Motor neuron (in vitro differentiated cells): ENCODE measurements around the gene ATR. TPM values are rescaled to one million over a fixed set of nuclear protein-coding genes. Genes with fewer than 3 reads are reported as not detected.
"Not testable (repeated sequence)": the region's sequence is repeated elsewhere in the genome, so short reads cannot be mapped to it uniquely, and the experiment has no call there.

Source experiments
- ATAC-seq, 8 experiments: fragments of 200-7000 bp; cut with Tn5 transposase; replicated peaks in 6 of 8; 2 replicates each; pipeline ENCODE4 v1.8.0; 2021; ENCODE audit warnings: mild to moderate bottlenecking in 8 of 8, moderate library complexity in 8 of 8
- H3K27ac ChIP-seq, 2 donors: fragments of 250-450 bp; sonication (Bioruptor Pico); 2 replicates each; pipeline ENCODE4 v1.9.0; 2021; ENCODE audit warnings: antibody characterized with exemption in 2 of 2, mild to moderate bottlenecking in 2 of 2, moderate library complexity in 1 of 2
- H3K4me1 ChIP-seq, 2 donors: fragments of 250-450 bp; sonication (Bioruptor Pico); replicated peaks in 1 of 2; 2 replicates each; pipeline ENCODE4 v1.6.1; 2021; ENCODE audit warnings: antibody characterized with exemption in 2 of 2, mild to moderate bottlenecking in 2 of 2, moderate library complexity in 1 of 2
- H3K4me3 ChIP-seq, 5 donors: fragments of 250-450 bp; sonication (Bioruptor Pico); 2 replicates each; pipeline ENCODE4 v1.9.0; 2021; ENCODE audit warnings: antibody characterized with exemption in 5 of 5, mild to moderate bottlenecking in 5 of 5, moderate library complexity in 4 of 5
- WGBS, 10 experiments: fragments of 450-650 bp; shearing (Covaris generic); methylation state at CpG; one replicate each; pipeline ENCODE4 v1.0.0; 2022; 5-methylcytosine and 5-hydroxymethylcytosine counted together
- in situ Hi-C, 9 experiments: fragments of 400-800 bp; cut with MboI; loops; one replicate each; pipeline ENCODE4 v1.15.0; 2021; ENCODE audit warnings: low sequenced_read_pairs in 9 of 9, low pct_unique_long_range_greater_than_20kb in 2 of 9; ENCODE audit not compliant: unreplicated experiment in 9 of 9
- total RNA-seq, 8 experiments: library from RNA; unstranded; fragments of 300-600 nt; gene quantifications; 2 replicates each; pipeline versions ENCODE4 v1.2.3 to v1.2.4, GENCODE V29; 2022

ATR gene
- total RNA-seq, 8 experiments from 2014 or later, result 16.4 to 46.2 (median 23.4) TPM

- Histone ChIP-seq H3K4me3 (no peak overlapping the region), H3K27ac (no peak overlapping the region), H3K4me1 (no peaks in the 10 kb centered on the region)
- in situ Hi-C loops, result no loop called here
- ATAC-seq, result no peak
These were observed 26.4 kb upstream of the ATR start for GRCh38 chr3:142604940-142605339.

GRCh38 chr3:142603386-142603705 lies 24.8 kb upstream of the ATR start:
- ATAC-seq, H3K4me1 ChIP-seq, H3K4me3 ChIP-seq, H3K27ac ChIP-seq, in situ Hi-C loops: not testable (repeated sequence)
- WGBS, 10 experiments, result 67 to 100% (median 95%) methylated on average over 1 to 7 of the region's 7 CpGs; no CpG with 5 or more reads in 1 of the 10 experiments

- H3K4me1 ChIP-seq, result no peaks in the 10 kb centered on the region
- H3K4me3 ChIP-seq, result no peak overlapping the region
- in situ Hi-C loops, result no loop called here
- WGBS, 10 experiments, result 0 to 100% (median 90%) methylated on average over 1 to 10 of the region's 13 CpGs; no CpG with 5 or more reads in 1 of the 10 experiments
- no peak overlapping the region for H3K27ac ChIP-seq
- ATAC-seq, result no peak
These were observed 24.3 kb upstream of the ATR start for GRCh38 chr3:142602619-142603385.

- H3K27ac ChIP-seq, result no peak overlapping the region
- WGBS, 10 experiments, result 40 to 100% (median 86%) methylated on average over 1 to 4 of the region's 4 CpGs; no CpG with 5 or more reads in 1 of the 10 experiments
- in situ Hi-C loops, result no loop called here
These were observed 23.2 kb upstream of the ATR start for GRCh38 chr3:142601713-142602112.

GRCh38 chr3:142597906-142598305 lies 19.4 kb upstream of the ATR start:
- no peak overlapping the region for H3K4me3 ChIP-seq
- WGBS, 10 experiments, result 40 to 90% (median 68%) methylated on average over 1 to 3 of the region's 3 CpGs; no CpG with 5 or more reads in 2 of the 10 experiments
- no peaks in the 10 kb centered on the region for H3K4me1 ChIP-seq
- in situ Hi-C loops, result loop anchor here (10.0 to 25.0 kb wide), 5 partner anchors 107 to 397 kb away; no protein-coding TSS in a partner anchor
- no peak overlapping the region for H3K27ac ChIP-seq
- ATAC-seq, result no peak

More at GRCh38 chr3:142601713-142602112, 23.2 kb upstream of the ATR start:
- no peak for ATAC-seq
- no peaks in the 10 kb centered on the region for H3K4me1 ChIP-seq
- H3K4me3 ChIP-seq, result no peak overlapping the region

- Histone ChIP-seq H3K27ac (no peak overlapping the region), H3K4me3 (peak overlapping the region; percentile 59 to 94 (median 78)), H3K4me1 (no peaks in the 10 kb centered on the region)
- in situ Hi-C loops, result loop anchor here (10.0 to 25.0 kb wide), 5 partner anchors 108 to 398 kb away; no protein-coding TSS in a partner anchor
- 0 to 10% (median 5%) methylated on average over 1 to 5 of the region's 5 CpGs for WGBS, 10 experiments
- peak in 5 of 8 experiments; percentile 3 to 8 (median 3) for ATAC-seq
These were observed 18.2 kb upstream of the ATR start for GRCh38 chr3:142596726-142597088.

GRCh38 chr3:142595951-142596725 lies 17.6 kb upstream of the ATR start, which contains the start of gene PLS1:
TSS of gene PLS1 (plus strand) at chr3:142596393. CDS start at chr3:142664238, 67,845 bp downstream.
- in situ Hi-C loops, result loop anchor here (10.0 to 25.0 kb wide), 5 partner anchors 109 to 399 kb away; no protein-coding TSS in a partner anchor
- peak within 1 kb of the TSS; percentile 59 to 94 (median 78) for H3K4me3 ChIP-seq
- peak; percentile 88 to 98 (median 94) for ATAC-seq
- H3K27ac ChIP-seq, result no peak within 1 kb of the TSS
- no peaks in the 10 kb centered on the region for H3K4me1 ChIP-seq
- WGBS, 10 experiments, result 0 to 20% (median 1%) methylated on average over 1 to 38 of the region's 56 CpGs; no CpG with 5 or more reads in 2 of the 10 experiments

- peak overlapping the region; percentile 59 to 94 (median 78) for H3K4me3 ChIP-seq
- ATAC-seq, result peak in 3 of 8 experiments; percentile 4 to 20 (median 7)
- H3K27ac ChIP-seq, result no peak overlapping the region
- H3K4me1 ChIP-seq, result no peaks in the 10 kb centered on the region
- WGBS, 10 experiments, result 0 to 36% (median 25%) methylated on average over 1 to 7 of the region's 7 CpGs
- in situ Hi-C loops, result loop anchor here (10.0 to 25.0 kb wide), 5 partner anchors 109 to 399 kb away; no protein-coding TSS in a partner anchor
These were observed 17.0 kb upstream of the ATR start for GRCh38 chr3:142595581-142595950.

GRCh38 chr3:142595141-142595540 lies 16.6 kb upstream of the ATR start:
- no peak for ATAC-seq
- 50 to 90% (median 83%) methylated on average over 1 of the region's 1 CpG; no CpG with 5 or more reads in 5 of the 10 experiments for WGBS, 10 experiments
- no peak overlapping the region for H3K4me3 ChIP-seq
- H3K27ac ChIP-seq, result no peak overlapping the region
- in situ Hi-C loops, result loop anchor here (10.0 to 25.0 kb wide), 5 partner anchors 110 to 400 kb away; no protein-coding TSS in a partner anchor
- no peaks in the 10 kb centered on the region for H3K4me1 ChIP-seq

GRCh38 chr3:142592268-142592667 lies 13.7 kb upstream of the ATR start:
- in situ Hi-C loops, result loop anchor here (10.0 to 25.0 kb wide), 5 partner anchors 113 to 403 kb away; no protein-coding TSS in a partner anchor
- H3K27ac ChIP-seq, H3K4me3 ChIP-seq, ATAC-seq, H3K4me1 ChIP-seq: not testable (repeated sequence)
- WGBS, 10 experiments, result 60 to 100% (median 95%) methylated on average over 1 to 7 of the region's 7 CpGs; no CpG with 5 or more reads in 2 of the 10 experiments

GRCh38 chr3:142588703-142589102 lies 10.2 kb upstream of the ATR start:
- WGBS, 10 experiments, result 9 to 100% (median 67%) methylated on average over 1 of the region's 1 CpG; no CpG with 5 or more reads in 5 of the 10 experiments
- Histone ChIP-seq H3K27ac (no peak overlapping the region), H3K4me1 (no peaks in the 10 kb centered on the region), H3K4me3 (no peak overlapping the region)
- no peak for ATAC-seq
- in situ Hi-C loops, result loop anchor here in 7 of 9 experiments (25.0 kb wide), 3 partner anchors 149 to 399 kb away; no protein-coding TSS in a partner anchor

GRCh38 chr3:142586803-142587406 lies 8.4 kb upstream of the ATR start:
- in situ Hi-C loops, result loop anchor here in 7 of 9 experiments (25.0 kb wide), 3 partner anchors 150 to 400 kb away; no protein-coding TSS in a partner anchor

More at GRCh38 chr3:142586803-142587406, 8.4 kb upstream of the ATR start:
- Histone ChIP-seq H3K4me3 (no peak overlapping the region), H3K27ac (no peak overlapping the region), H3K4me1 (no peaks in the 10 kb centered on the region)
- peak in 7 of 8 experiments; percentile 49 to 97 (median 88) for ATAC-seq
- 19 to 100% (median 47%) methylated on average over 1 to 2 of the region's 2 CpGs; no CpG with 5 or more reads in 1 of the 10 experiments for WGBS, 10 experiments
